H1 (cell line): ENCODE measurements around the gene GRM1. TPM values are rescaled to one million over a fixed set of nuclear protein-coding genes. Genes with fewer than 3 reads are reported as not detected.
A peak's percentile ranks its signal among the peaks of the same experiment; 100 is the strongest.

Experiments used
- CTCF ChIA-PET: fragments of 300-600 bp; sonication (Branson Sonifier 250); formaldehyde crosslinking; loops from one replicate; lab custom pipeline; 2021; ENCODE audit not compliant: partially characterized antibody; lab: Charles Lee
- POLR2A ChIA-PET: fragments of 300-600 bp; sonication (Branson Sonifier 250); formaldehyde crosslinking; loops from one replicate; lab custom pipeline; 2021; ENCODE audit warnings: inconsistent platforms; ENCODE audit not compliant: partially characterized antibody; lab: Charles Lee
- DNase-seq, 2 experiments: peaks; one replicate each; pipeline versions ENCODE4 v3.0.0 to v3.0.0-alpha.2; 2010 to 2022; ENCODE audit warnings: low spot score in 2 of 2, low read depth in 1 of 2, mixed read lengths in 1 of 2
- FAIRE-seq: peaks from 2 replicates; lab custom pipeline; 2011; peaks lifted over from hg19 to GRCh38; lab: Jason Lieb, UNC
- H2AFZ ChIP-seq: 2 replicates; pipeline ENCODE4 v1.8.1; 2012; ENCODE audit warnings: low read length, inconsistent platforms
- H2AK5ac ChIP-seq: 2 replicates; pipeline ENCODE4 v1.6.1; 2013; ENCODE audit warnings: low read depth, low read length
- H2BK120ac ChIP-seq: replicated peaks from 2 replicates; pipeline ENCODE3; 2013; ENCODE audit warnings: low read depth, low read length, inconsistent platforms
- H2BK12ac ChIP-seq: 2 replicates; pipeline ENCODE4 v1.6.1; 2013; ENCODE audit warnings: low read depth, low read length
- H2BK15ac ChIP-seq: 2 replicates; pipeline ENCODE4 v1.6.1; 2013; ENCODE audit warnings: low read length
- H2BK20ac ChIP-seq: 2 replicates; pipeline ENCODE4 v1.6.1; 2013; ENCODE audit warnings: low read length
- H2BK5ac ChIP-seq: 2 replicates; pipeline ENCODE4 v1.6.1; 2013; ENCODE audit warnings: low read depth, low read length
- H3K14ac ChIP-seq: 2 replicates; pipeline ENCODE4 v1.6.1; 2013; ENCODE audit warnings: inconsistent platforms; ENCODE audit not compliant: insufficient read length
- H3K18ac ChIP-seq: 2 replicates; pipeline ENCODE4 v1.6.1; 2013; ENCODE audit warnings: low read length; ENCODE audit errors: extremely low read depth
- H3K23ac ChIP-seq: 2 replicates; pipeline ENCODE4 v1.6.1; 2013; ENCODE audit warnings: inconsistent platforms; ENCODE audit not compliant: insufficient read length
- H3K23me2 ChIP-seq: 2 replicates; pipeline ENCODE4 v1.6.1; 2013; ENCODE audit warnings: low read depth, low read length
- H3K27ac ChIP-seq: 2 replicates; pipeline ENCODE4 v1.6.1; 2011; ENCODE audit warnings: low read depth, low read length, inconsistent platforms
- H3K27me3 ChIP-seq, 4 experiments: replicated peaks in 1 of 4; 1 replicate in 1 of 4; 2 replicates in 3 of 4; pipeline versions ENCODE4 v1.6.1 to v1.8.1; 2011 to 2013; ENCODE audit warnings: low read length in 3 of 4, mild to moderate bottlenecking in 3 of 4, inconsistent platforms in 2 of 4, mixed read lengths in 2 of 4, moderate library complexity in 1 of 4; ENCODE audit not compliant: control insufficient read depth in 3 of 4, insufficient read depth in 3 of 4; ENCODE audit errors: extremely low read depth in 1 of 4
- H3K36me3 ChIP-seq, 4 experiments: 2 replicates each; pipeline versions ENCODE4 v1.6.1 to v1.8.1; 2011 to 2013; ENCODE audit warnings: mild to moderate bottlenecking in 4 of 4, low read length in 3 of 4, moderate library complexity in 2 of 4, control low read depth in 1 of 4, inconsistent platforms in 1 of 4; ENCODE audit not compliant: insufficient read depth in 4 of 4, control insufficient read depth in 2 of 4
- H3K4ac ChIP-seq: replicated peaks from 2 replicates; pipeline ENCODE3; 2013; ENCODE audit warnings: low read length, low read depth, mixed read lengths, inconsistent platforms; ENCODE audit not compliant: insufficient read length
- H3K4me1 ChIP-seq, 4 experiments: replicated peaks in 1 of 4; 1 replicate in 1 of 4; 2 replicates in 3 of 4; pipeline versions ENCODE4 v1.6.1 to v1.8.1; 2011 to 2013; ENCODE audit warnings: low read length in 3 of 4, inconsistent platforms in 2 of 4, mixed read lengths in 1 of 4; ENCODE audit not compliant: insufficient read depth in 4 of 4, control insufficient read depth in 3 of 4
- H3K4me2 ChIP-seq, 2 experiments: 2 replicates each; pipeline versions ENCODE4 v1.6.1 to v1.8.1; 2011 to 2013; ENCODE audit warnings: low read depth in 2 of 2, low read length in 2 of 2, control low read depth in 1 of 2, inconsistent platforms in 1 of 2, mild to moderate bottlenecking in 1 of 2; ENCODE audit not compliant: insufficient read depth in 1 of 2
- H3K4me3 ChIP-seq, 4 experiments: fragments of 200-600, 300-600 bp in 1 of 4; sonication (generic), shearing (Covaris generic), sonication (Bioruptor Twin) in 1 of 4; 2 replicates each; pipeline versions ENCODE4 v1.5.1 to v1.8.1; 2011 to 2016; ENCODE audit warnings: low read length in 4 of 4, low read depth in 3 of 4, control low read depth in 2 of 4, inconsistent platforms in 2 of 4, mild to moderate bottlenecking in 2 of 4, mixed read lengths in 1 of 4, moderate library complexity in 1 of 4; ENCODE audit not compliant: insufficient read depth in 2 of 4; ENCODE audit errors: extremely low read depth in 1 of 4
- H3K56ac ChIP-seq: replicated peaks from 2 replicates; pipeline ENCODE3; 2013; ENCODE audit warnings: low read depth, mild to moderate bottlenecking, mixed read lengths, low read length, inconsistent platforms; ENCODE audit not compliant: insufficient read length
- H3K79me1 ChIP-seq: 2 replicates; pipeline ENCODE4 v1.6.1; 2013; ENCODE audit warnings: low read depth, low read length, control low read depth
- H3K79me2 ChIP-seq, 2 experiments: 2 replicates each; pipeline versions ENCODE4 v1.6.1 to v1.8.1; 2012 to 2013; ENCODE audit warnings: low read length in 2 of 2, mild to moderate bottlenecking in 2 of 2, inconsistent platforms in 1 of 2; ENCODE audit not compliant: insufficient read depth in 2 of 2, control insufficient read depth in 1 of 2
- H3K9ac ChIP-seq, 4 experiments: replicated peaks in 1 of 4; 1 replicate in 1 of 4; 2 replicates in 3 of 4; pipeline versions ENCODE4 v1.6.1 to v1.8.1; 2011 to 2013; ENCODE audit warnings: low read depth in 3 of 4, low read length in 3 of 4, control low read depth in 2 of 4, mild to moderate bottlenecking in 2 of 4, moderate library complexity in 2 of 4, inconsistent platforms in 1 of 4; ENCODE audit errors: extremely low read depth in 1 of 4
- H3K9me3 ChIP-seq, 2 experiments: 2 replicates each; pipeline versions ENCODE4 v1.6.1 to v1.8.1; 2012 to 2013; ENCODE audit warnings: mild to moderate bottlenecking in 2 of 2, moderate library complexity in 2 of 2, control low read depth in 1 of 2, inconsistent platforms in 1 of 2, low read depth in 1 of 2, low read length in 1 of 2, mixed read lengths in 1 of 2; ENCODE audit not compliant: insufficient read depth in 2 of 2
- H4K20me1 ChIP-seq, 2 experiments: replicated peaks in 1 of 2; 2 replicates each; pipeline versions ENCODE3 to v1.8.1; 2011 to 2013; ENCODE audit warnings: inconsistent platforms in 2 of 2, low read length in 2 of 2, mild to moderate bottlenecking in 1 of 2; ENCODE audit not compliant: insufficient read depth in 2 of 2, control insufficient read depth in 1 of 2
- H4K5ac ChIP-seq: 2 replicates; pipeline ENCODE4 v1.6.1; 2013; ENCODE audit warnings: low read length, low read depth, mixed read lengths, inconsistent platforms; ENCODE audit not compliant: insufficient read length
- H4K8ac ChIP-seq: 2 replicates; pipeline ENCODE4 v1.8.0; 2013; ENCODE audit warnings: mild to moderate bottlenecking, moderate library complexity, low read length, inconsistent platforms; ENCODE audit not compliant: insufficient read depth; ENCODE audit errors: extremely low read depth
- H4K91ac ChIP-seq: replicated peaks from 2 replicates; pipeline ENCODE3; 2013; ENCODE audit warnings: low read length, mixed read lengths, inconsistent platforms; ENCODE audit not compliant: insufficient read length
- CEBPB ChIP-seq: IDR thresholded peaks from 2 replicates; pipeline ENCODE4 v1.6.1; 2012; ENCODE audit warnings: low read depth, low read length
- EGR1 ChIP-seq: IDR thresholded peaks from 2 replicates; pipeline ENCODE4 v1.6.1; 2011; ENCODE audit warnings: low read depth, low read length, borderline replicate concordance
- FOSL1 ChIP-seq: IDR thresholded peaks from 2 replicates; pipeline ENCODE4 v1.6.1; 2011; ENCODE audit warnings: mild to moderate bottlenecking, low read depth, low read length, moderate library complexity; ENCODE audit not compliant: insufficient read depth
- HDAC6 ChIP-seq: IDR thresholded peaks from one replicate; pipeline ENCODE4 v1.7.1; 2012; ENCODE audit warnings: low read depth, mild to moderate bottlenecking, inconsistent platforms, low read length, moderate library complexity
- JUND ChIP-seq: IDR thresholded peaks from 2 replicates; pipeline ENCODE4 v1.6.1; 2011; ENCODE audit warnings: mild to moderate bottlenecking, improper control_type of control experiment, low read length
- KDM4A ChIP-seq: IDR thresholded peaks from one replicate; pipeline ENCODE4 v1.7.1; 2012; ENCODE audit warnings: low read depth, mild to moderate bottlenecking, moderate library complexity, low read length, inconsistent platforms; ENCODE audit not compliant: severe bottlenecking
- PHF8 ChIP-seq: fragments of 200-600 bp; sonication (generic); conservative IDR thresholded peaks from 2 replicates; pipeline ENCODE4 v1.7.1; 2012; ENCODE audit warnings: low read depth, mild to moderate bottlenecking, inconsistent platforms, low read length, moderate library complexity
- RAD21 ChIP-seq, 2 experiments: IDR thresholded peaks in 1 of 2; conservative IDR thresholded peaks in 1 of 2; 2 replicates each; pipeline ENCODE4 v1.6.1; 2011; ENCODE audit warnings: low read depth in 2 of 2, low read length in 2 of 2, improper control_type of control experiment in 1 of 2, inconsistent platforms in 1 of 2, mild to moderate bottlenecking in 1 of 2, moderate library complexity in 1 of 2
- RBBP5 ChIP-seq: IDR thresholded peaks from 2 replicates; pipeline ENCODE4 v1.7.1; 2012; ENCODE audit warnings: low read depth, mild to moderate bottlenecking, inconsistent platforms, low read length, moderate library complexity, borderline replicate concordance
- SIX5 ChIP-seq: IDR thresholded peaks from 2 replicates; pipeline ENCODE4 v1.6.1; 2011; ENCODE audit warnings: mild to moderate bottlenecking, low read depth, low read length
- SP1 ChIP-seq: IDR thresholded peaks from 2 replicates; pipeline ENCODE4 v1.6.1; 2011; ENCODE audit warnings: low read depth, low read length
- TBP ChIP-seq: IDR thresholded peaks from 2 replicates; pipeline ENCODE4 v1.6.1; 2011; ENCODE audit warnings: low read depth, low read length, improper control_type of control experiment
- YY1 ChIP-seq: IDR thresholded peaks from 2 replicates; pipeline ENCODE4 v1.6.1; 2011; ENCODE audit warnings: low read depth, mild to moderate bottlenecking, low read length
- WGBS, 2 experiments: shearing (Covaris generic) in 1 of 2; methylation state at CpG; one replicate each; pipeline versions ENCODE4 v1.1.6 to v1.1.7; 2013 to 2015; ENCODE audit warnings: low lambda C conversion rate in 2 of 2, mixed read lengths in 2 of 2, inconsistent platforms in 1 of 2, low coverage in 1 of 2, missing lambda C conversion rate in 1 of 2; ENCODE audit not compliant: insufficient replicate concordance in 2 of 2, insufficient coverage in 1 of 2, insufficient read length in 1 of 2; ENCODE audit errors: extremely low coverage in 1 of 2, missing lambda C conversion rate in 1 of 2; 5-methylcytosine and 5-hydroxymethylcytosine counted together
- polyA plus RNA-seq, 7 experiments: library from polyadenylated mRNA; depleted of rRNA in 3 of 7; stranded (reverse) in 5 of 7; unstranded in 2 of 7; fragments of >200 nt in 5 of 7; fragments of 200-250 nt in 2 of 7; gene quantifications; 1 replicate in 5 of 7; 2 replicates in 1 of 7; 4 replicates in 1 of 7; pipeline versions ENCODE4 v1.2.1 to v1.2.3, GENCODE V29; 2011 to 2013; ENCODE audit warnings: missing spikeins in 2 of 7, mixed read lengths in 2 of 7
- total RNA-seq: library from RNA; stranded (reverse); fragmentation: NEBNext Ultra II Directional; extraction: Animal tissue kit (Norgen Biotek cat#: 25700); gene quantifications from 2 replicates; pipeline ENCODE4 v1.2.1, GENCODE V29; 2021
- TF ChIP-seq, protein P1 (sequence below): IDR thresholded peaks from 2 replicates; pipeline ENCODE4 v1.6.1; 2011; ENCODE audit warnings: low read length, improper control_type of control experiment

Gene GRM1
- total and polyA plus RNA-seq, 2 of the 8 experiments (the other 6 are each of a cell fraction or from before 2014, with no cell fraction given) = 0.15 to 1.3 TPM

DNA sequence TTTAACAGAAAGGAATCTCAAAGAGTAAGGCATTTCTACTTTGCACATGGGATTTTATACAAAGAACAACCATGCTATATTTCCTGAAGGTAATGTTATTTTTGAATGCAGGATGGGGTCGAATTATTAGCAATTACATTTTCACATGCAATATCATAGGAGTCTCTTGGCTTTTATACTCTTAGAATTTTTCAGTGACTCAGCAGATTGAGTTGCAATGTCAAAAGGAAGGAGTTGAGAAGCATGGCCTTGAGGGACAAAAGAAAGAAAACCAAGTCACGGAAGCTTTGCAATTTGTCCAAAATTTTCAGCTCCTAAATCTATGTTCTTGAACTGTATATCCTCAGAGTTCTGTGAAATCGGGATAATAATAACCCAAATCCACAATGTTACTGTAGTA lies 181.1 kb downstream of the GRM1 start:
- Histone ChIP-seq H3K23me2 (no peaks in the 10 kb centered on the region), H3K79me1 (no peaks in the 10 kb centered on the region), H3K18ac (no peak overlapping the region), H3K4me3 (no peak overlapping the region), H3K4me1 (peaks cover 0 to 5% (median 1%) of the 10 kb centered on the region in 4 experiments; a peak in 2 of 7 replicates), H2AK5ac (no peak overlapping the region), H2AFZ (0 out of 2 replicates have a peak overlapping the region, but pooled peaks have one; percentile 24), H2BK12ac (no peak overlapping the region), H3K27me3 (no peaks in the 10 kb centered on the region), H2BK5ac (no peak overlapping the region), H3K9ac (no peak overlapping the region), H4K5ac (no peak overlapping the region), H3K4me2 (no peak overlapping the region), H2BK20ac (no peak overlapping the region), H3K23ac (no peak overlapping the region), H3K27ac (no peak overlapping the region), H4K20me1 (no peaks in the 10 kb centered on the region), H2BK120ac (no peak overlapping the region), H3K36me3 (no peaks in the 10 kb centered on the region), H4K8ac (no peak overlapping the region), H3K56ac (no peak overlapping the region), H3K9me3 (no peaks in the 10 kb centered on the region), H4K91ac (no peak overlapping the region), H3K79me2 (no peaks in the 10 kb centered on the region), H3K4ac (no peak overlapping the region), H3K14ac (no peak overlapping the region), H2BK15ac (no peak overlapping the region)
- no peak for FAIRE-seq
- 90% methylated on average over 3 of the region's 3 CpGs; no CpG with 5 or more reads in 1 of the 2 experiments for WGBS, 2 experiments
- DNase-seq = no peak
- ChIA-PET CTCF (no interaction called here), POLR2A (no interaction called here)
- no peak for TF ChIP-seq HDAC6
- no peak for TF ChIP-seq PHF8
- TF ChIP-seq TBP = no peak
- TF ChIP-seq YY1 = no peak
- TF ChIP-seq, protein P1, sequence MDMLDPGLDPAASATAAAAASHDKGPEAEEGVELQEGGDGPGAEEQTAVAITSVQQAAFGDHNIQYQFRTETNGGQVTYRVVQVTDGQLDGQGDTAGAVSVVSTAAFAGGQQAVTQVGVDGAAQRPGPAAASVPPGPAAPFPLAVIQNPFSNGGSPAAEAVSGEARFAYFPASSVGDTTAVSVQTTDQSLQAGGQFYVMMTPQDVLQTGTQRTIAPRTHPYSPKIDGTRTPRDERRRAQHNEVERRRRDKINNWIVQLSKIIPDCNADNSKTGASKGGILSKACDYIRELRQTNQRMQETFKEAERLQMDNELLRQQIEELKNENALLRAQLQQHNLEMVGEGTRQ = no peak
- TF ChIP-seq RAD21 (IDR thresholded peaks at IDR 0.05 in 1 of 2, conservative IDR thresholded peaks at IDR 0.05 in 1 of 2; ENCODE audit: low read depth in 2 of 2, low read length in 2 of 2) = no peak
- no peak for TF ChIP-seq SP1
- no peak for TF ChIP-seq EGR1
- TF ChIP-seq SIX5 = no peak
- no peak for TF ChIP-seq CEBPB
- TF ChIP-seq KDM4A = no peak
- no peak for TF ChIP-seq FOSL1
- TF ChIP-seq JUND = no peak
- TF ChIP-seq RBBP5 = no peak
